ENCODE measurements around the gene TMEM170B.

The TMEM170B gene

DNA sequence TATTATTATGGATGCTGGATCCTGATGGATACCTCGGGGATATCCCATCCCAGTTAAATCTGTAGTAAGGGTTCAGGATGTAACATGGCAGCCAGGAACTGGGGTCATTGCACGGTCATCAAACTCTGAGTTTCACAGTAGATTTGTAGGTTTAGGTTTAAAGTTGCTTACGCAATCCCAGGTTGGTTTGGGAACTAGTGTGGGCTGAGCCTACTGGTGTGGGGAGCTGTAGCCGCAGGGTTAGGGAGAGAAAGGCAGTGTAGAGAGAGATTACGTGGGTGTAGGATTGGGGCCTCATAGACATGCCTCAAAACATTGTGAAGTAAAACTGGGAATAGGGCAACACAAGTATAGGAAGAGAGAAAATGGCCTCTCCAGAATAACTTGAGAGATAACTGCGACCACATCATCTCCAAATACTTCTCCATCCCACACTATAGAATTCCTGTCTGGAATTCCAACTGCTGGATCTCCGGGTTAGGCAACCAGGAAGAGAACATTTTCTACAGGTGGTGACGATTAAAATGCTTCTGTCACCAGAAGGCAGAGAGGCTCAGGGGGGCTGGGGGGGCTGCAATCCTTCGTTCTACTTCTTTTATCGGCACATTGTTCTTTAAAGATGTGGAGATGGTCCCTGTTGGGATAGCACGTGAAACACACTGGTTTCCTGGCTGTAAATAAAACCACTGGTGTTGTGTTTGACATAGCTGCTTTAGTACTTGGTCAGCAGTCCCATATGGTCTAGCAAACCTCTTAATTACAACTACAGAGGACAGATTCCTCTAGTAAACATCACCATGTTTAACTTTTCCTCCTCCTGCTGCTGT, 44.9 kb upstream of the TMEM170B start:
- H2AFZ ChIP-seq (ENCODE audit: low read depth, low read length) = no peak overlapping the region
- no peaks in the 10 kb centered on the region for H3K4me1 ChIP-seq (ENCODE audit: insufficient read depth, low read length)
- H3K79me2 ChIP-seq (ENCODE audit: insufficient read depth, low read length) = no peaks in the 10 kb centered on the region
- H4K20me1 ChIP-seq (ENCODE audit: insufficient read depth, low read length) = no peaks in the 10 kb centered on the region; the same call in 1 of the 2 replicates
- no peaks in the 10 kb centered on the region for H3K36me3 ChIP-seq (ENCODE audit: insufficient read depth, low read length)
- no peaks in the 10 kb centered on the region for H3K9me3 ChIP-seq (ENCODE audit: insufficient read depth, low read length, severe bottlenecking)
- no peak overlapping the region for H3K4me2 ChIP-seq (ENCODE audit: insufficient read depth, low read length)
- TF ChIP-seq EZH2 (IDR thresholded peaks at IDR 0.05; ENCODE audit: borderline replicate concordance, low read depth, low read length, severe bottlenecking) = no peak
- TF ChIP-seq, protein P1, sequence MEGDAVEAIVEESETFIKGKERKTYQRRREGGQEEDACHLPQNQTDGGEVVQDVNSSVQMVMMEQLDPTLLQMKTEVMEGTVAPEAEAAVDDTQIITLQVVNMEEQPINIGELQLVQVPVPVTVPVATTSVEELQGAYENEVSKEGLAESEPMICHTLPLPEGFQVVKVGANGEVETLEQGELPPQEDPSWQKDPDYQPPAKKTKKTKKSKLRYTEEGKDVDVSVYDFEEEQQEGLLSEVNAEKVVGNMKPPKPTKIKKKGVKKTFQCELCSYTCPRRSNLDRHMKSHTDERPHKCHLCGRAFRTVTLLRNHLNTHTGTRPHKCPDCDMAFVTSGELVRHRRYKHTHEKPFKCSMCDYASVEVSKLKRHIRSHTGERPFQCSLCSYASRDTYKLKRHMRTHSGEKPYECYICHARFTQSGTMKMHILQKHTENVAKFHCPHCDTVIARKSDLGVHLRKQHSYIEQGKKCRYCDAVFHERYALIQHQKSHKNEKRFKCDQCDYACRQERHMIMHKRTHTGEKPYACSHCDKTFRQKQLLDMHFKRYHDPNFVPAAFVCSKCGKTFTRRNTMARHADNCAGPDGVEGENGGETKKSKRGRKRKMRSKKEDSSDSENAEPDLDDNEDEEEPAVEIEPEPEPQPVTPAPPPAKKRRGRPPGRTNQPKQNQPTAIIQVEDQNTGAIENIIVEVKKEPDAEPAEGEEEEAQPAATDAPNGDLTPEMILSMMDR (IDR thresholded peaks at IDR 0.05; ENCODE audit: borderline replicate concordance, extremely low read depth, low read length, poor library complexity, severe bottlenecking) = no peak
- no peak overlapping the region for H3K9ac ChIP-seq (ENCODE audit: low read depth, low read length)
- H3K27me3 ChIP-seq (ENCODE audit: insufficient read depth, low read length, poor library complexity) = no peaks in the 10 kb centered on the region
- ATAC-seq (ENCODE audit: insufficient read depth, low read depth) (no peak), DNase-seq (no peak)
- H3K4me3 ChIP-seq (ENCODE audit: low read depth in 1 of 2, low read length in 2 of 2) = no peak overlapping the region
- no peak overlapping the region for H3K27ac ChIP-seq (ENCODE audit: low read length)

DNA sequence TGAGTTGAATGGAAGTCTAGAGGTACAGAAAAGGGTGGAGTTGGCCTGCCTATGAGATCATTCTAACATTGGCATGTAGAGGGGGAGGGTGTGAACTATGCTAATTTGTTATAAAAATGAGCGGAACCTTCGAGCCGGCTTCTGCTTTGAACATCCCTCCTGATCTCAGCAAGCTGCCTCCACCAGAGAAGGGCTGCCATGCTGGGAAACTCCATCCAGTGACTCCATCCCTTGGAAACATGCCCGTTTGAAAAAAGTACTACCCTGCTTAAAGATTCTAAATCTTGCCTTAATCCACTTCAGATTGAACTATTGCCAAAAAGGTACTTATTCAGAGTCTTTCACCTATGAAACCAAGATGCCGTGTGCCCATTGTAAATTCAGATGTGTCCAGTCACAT, 43.6 kb upstream of the TMEM170B start:
- Histone ChIP-seq H3K79me2 (ENCODE audit: insufficient read depth, low read length) (no peaks in the 10 kb centered on the region), H3K36me3 (ENCODE audit: insufficient read depth, low read length) (no peaks in the 10 kb centered on the region), H3K4me3 (ENCODE audit: low read depth in 1 of 2, low read length in 2 of 2) (no peak overlapping the region), H3K27me3 (ENCODE audit: insufficient read depth, low read length, poor library complexity) (no peaks in the 10 kb centered on the region), H3K9ac (ENCODE audit: low read depth, low read length) (no peak overlapping the region), H3K4me1 (ENCODE audit: insufficient read depth, low read length) (no peaks in the 10 kb centered on the region), H3K9me3 (ENCODE audit: insufficient read depth, low read length, severe bottlenecking) (no peaks in the 10 kb centered on the region), H3K4me2 (ENCODE audit: insufficient read depth, low read length) (no peak overlapping the region), H4K20me1 (ENCODE audit: insufficient read depth, low read length) (no peaks in the 10 kb centered on the region; the same call in 1 of the 2 replicates), H2AFZ (ENCODE audit: low read depth, low read length) (no peak overlapping the region), H3K27ac (ENCODE audit: low read length) (no peak overlapping the region)
- TF ChIP-seq, protein P1 (IDR thresholded peaks at IDR 0.05; ENCODE audit: borderline replicate concordance, extremely low read depth, low read length, poor library complexity, severe bottlenecking) = no peak
- no peak for TF ChIP-seq EZH2 (IDR thresholded peaks at IDR 0.05; ENCODE audit: borderline replicate concordance, low read depth, low read length, severe bottlenecking)
- ATAC-seq (ENCODE audit: insufficient read depth, low read depth) (no peak), DNase-seq (no peak)

DNA sequence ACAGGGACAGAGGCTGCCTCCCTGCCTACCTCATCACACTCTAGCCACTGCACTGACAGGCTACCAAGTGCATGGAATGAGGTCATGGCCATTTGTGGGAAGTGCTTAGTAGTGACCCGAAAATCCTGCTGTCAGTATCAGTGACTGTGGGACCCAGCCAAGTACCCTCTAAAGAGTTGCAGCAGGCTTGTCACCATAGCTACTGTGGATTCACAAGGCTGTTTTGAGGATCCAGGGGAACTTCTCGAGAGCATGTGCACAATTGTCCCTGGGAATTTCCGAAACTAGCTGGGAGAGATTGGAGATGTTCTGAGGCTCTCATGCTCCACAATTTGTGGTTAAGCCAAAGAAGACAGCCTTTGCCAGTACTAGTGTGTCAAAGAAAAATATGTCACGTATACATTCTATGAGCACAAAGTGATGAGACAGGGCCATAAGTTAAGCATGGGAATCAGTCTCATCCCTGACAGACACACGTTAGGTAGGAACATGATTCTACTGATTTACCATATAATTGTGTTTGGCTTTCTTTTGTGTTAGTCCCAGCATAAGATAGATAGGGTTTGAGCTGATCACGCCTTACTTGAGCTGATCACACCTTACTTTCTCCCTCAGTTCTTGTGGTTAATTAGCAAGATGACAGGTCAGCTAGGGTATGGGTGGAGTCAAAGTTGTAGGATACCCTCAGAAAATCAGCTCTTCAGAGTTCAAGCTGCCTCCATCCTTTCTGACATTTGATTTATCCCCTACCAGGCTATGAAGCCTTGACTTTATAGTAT, 42.6 kb upstream of the TMEM170B start:
- Histone ChIP-seq H3K4me3 (ENCODE audit: low read depth in 1 of 2, low read length in 2 of 2) (no peak overlapping the region), H3K27ac (ENCODE audit: low read length) (no peak overlapping the region), H3K79me2 (ENCODE audit: insufficient read depth, low read length) (no peaks in the 10 kb centered on the region), H3K27me3 (ENCODE audit: insufficient read depth, low read length, poor library complexity) (no peaks in the 10 kb centered on the region), H2AFZ (ENCODE audit: low read depth, low read length) (no peak overlapping the region), H3K9ac (ENCODE audit: low read depth, low read length) (no peak overlapping the region), H3K4me1 (ENCODE audit: insufficient read depth, low read length) (no peaks in the 10 kb centered on the region), H3K4me2 (ENCODE audit: insufficient read depth, low read length) (no peak overlapping the region), H3K9me3 (ENCODE audit: insufficient read depth, low read length, severe bottlenecking) (no peaks in the 10 kb centered on the region), H4K20me1 (ENCODE audit: insufficient read depth, low read length) (no peaks in the 10 kb centered on the region; the same call in 1 of the 2 replicates), H3K36me3 (ENCODE audit: insufficient read depth, low read length) (no peaks in the 10 kb centered on the region)
- no peak for TF ChIP-seq EZH2 (IDR thresholded peaks at IDR 0.05; ENCODE audit: borderline replicate concordance, low read depth, low read length, severe bottlenecking)
- no peak for ATAC-seq (ENCODE audit: insufficient read depth, low read depth)
- no peak for DNase-seq

All from DND-41 (cell line).